IMR-90 (cell line): Measurements from ENCODE around the gene UGGT2. TPM values are rescaled to one million over a fixed set of nuclear protein-coding genes. Genes with fewer than 3 reads are reported as not detected.
"Not testable (repeated sequence)": the region's sequence is repeated elsewhere in the genome, so short reads cannot be mapped to it uniquely, and the experiment has no call there.

ENCODE experiments used
- ATAC-seq: fragments of 200-7000 bp; cut with Tn5 transposase; 2 replicates; pipeline ENCODE4 v1.9.1; 2020; ENCODE audit warnings: low read depth, mild to moderate bottlenecking, moderate library complexity
- BruUV-seq: library from RNA; stranded (reverse); fragments of 400-500 nt; replicated peaks from 2 replicates; lab custom pipeline; 2021; lab: Mats Ljungman, UMichigan
- CTCF ChIA-PET: fragments of 300-600 bp; formaldehyde crosslinking; extraction: SDS; loops from one replicate; lab custom pipeline; 2021; ENCODE audit warnings: antibody characterized with exemption; lab: Yijun Ruan, JAX
- POLR2A ChIA-PET: fragments of 300-600 bp; sonication (Branson Sonifier 250); formaldehyde crosslinking; loops from one replicate; lab custom pipeline; 2022; ENCODE audit warnings: antibody characterized with exemption; ENCODE audit not compliant: unreplicated experiment; lab: Charles Lee
- DNase-seq: peaks from one replicate; pipeline ENCODE4 v3.0.0; 2013
- H2AFZ ChIP-seq: replicated peaks from 2 replicates; pipeline ENCODE3; 2013; ENCODE audit warnings: low read length, mild to moderate bottlenecking; ENCODE audit not compliant: poor library complexity
- H2AK5ac ChIP-seq: 2 replicates; pipeline ENCODE4 v1.6.1; 2013; ENCODE audit warnings: low read depth, low read length, inconsistent platforms
- H2AK9ac ChIP-seq: replicated peaks from 2 replicates; pipeline ENCODE3; 2013; ENCODE audit warnings: mild to moderate bottlenecking, low read depth, low read length, moderate library complexity; ENCODE audit not compliant: poor library complexity
- H2BK120ac ChIP-seq: 2 replicates; pipeline ENCODE4 v1.6.1; 2013; ENCODE audit warnings: low read depth, low read length, inconsistent platforms
- H2BK15ac ChIP-seq: 3 replicates; pipeline ENCODE4 v1.6.1; 2013; ENCODE audit warnings: low read depth, low read length, inconsistent platforms
- H2BK20ac ChIP-seq: 2 replicates; pipeline ENCODE4 v1.6.1; 2013; ENCODE audit warnings: low read depth, mild to moderate bottlenecking, inconsistent platforms, low read length, moderate library complexity
- H2BK5ac ChIP-seq: 2 replicates; pipeline ENCODE4 v1.6.1; 2013; ENCODE audit warnings: mild to moderate bottlenecking, low read depth, low read length, inconsistent platforms; ENCODE audit not compliant: poor library complexity, severe bottlenecking
- H3K14ac ChIP-seq: replicated peaks from 2 replicates; pipeline ENCODE4 v1.6.1; 2013; ENCODE audit warnings: low read depth, low read length, inconsistent platforms
- H3K18ac ChIP-seq: 2 replicates; pipeline ENCODE4 v1.6.1; 2013; ENCODE audit warnings: low read depth, low read length, control low read depth
- H3K23ac ChIP-seq: 2 replicates; pipeline ENCODE4 v1.6.1; 2013; ENCODE audit warnings: low read depth, low read length, inconsistent platforms
- H3K27ac ChIP-seq: 2 replicates; pipeline ENCODE4 v1.5.1; 2013; ENCODE audit warnings: mild to moderate bottlenecking, control low read depth, low read length; ENCODE audit not compliant: insufficient read depth
- H3K27me3 ChIP-seq: 2 replicates; pipeline ENCODE4 v1.6.1; 2013; ENCODE audit warnings: low read length; ENCODE audit not compliant: control insufficient read depth, insufficient read depth
- H3K36me3 ChIP-seq: 2 replicates; pipeline ENCODE4 v1.6.1; 2013; ENCODE audit warnings: low read length, mixed read lengths; ENCODE audit not compliant: control insufficient read depth, insufficient read depth
- H3K4ac ChIP-seq: 2 replicates; pipeline ENCODE4 v1.6.1; 2013; ENCODE audit warnings: low read depth, low read length, inconsistent platforms
- H3K4me1 ChIP-seq: 2 replicates; pipeline ENCODE4 v1.6.1; 2013; ENCODE audit warnings: low read length, mixed read lengths; ENCODE audit not compliant: control insufficient read depth, insufficient read depth
- H3K4me2 ChIP-seq: 2 replicates; pipeline ENCODE4 v1.6.1; 2013; ENCODE audit warnings: low read depth, mild to moderate bottlenecking, control low read depth, low read length, moderate library complexity
- H3K4me3 ChIP-seq: 2 replicates; pipeline ENCODE4 v1.5.1; 2013; ENCODE audit warnings: low read depth, mild to moderate bottlenecking, control low read depth, low read length, moderate library complexity; ENCODE audit not compliant: insufficient read depth
- H3K56ac ChIP-seq: 2 replicates; pipeline ENCODE4 v1.6.1; 2013; ENCODE audit warnings: low read length, inconsistent platforms; ENCODE audit not compliant: insufficient read depth; ENCODE audit errors: extremely low read depth
- H3K79me1 ChIP-seq, 2 experiments: 2 replicates each; pipeline ENCODE4 v1.6.1; 2013; ENCODE audit warnings: low read length in 2 of 2, inconsistent platforms in 1 of 2, low read depth in 1 of 2
- H3K9ac ChIP-seq: 2 replicates; pipeline ENCODE4 v1.6.1; 2013; ENCODE audit warnings: low read depth, low read length, control low read depth
- H3K9me1 ChIP-seq: 2 replicates; pipeline ENCODE4 v1.6.1; 2013; ENCODE audit warnings: low read length, inconsistent platforms; ENCODE audit not compliant: insufficient read depth
- H3K9me3 ChIP-seq: 2 replicates; pipeline ENCODE4 v1.6.1; 2013; ENCODE audit warnings: low read length; ENCODE audit not compliant: control insufficient read depth, insufficient read depth
- H4K20me1 ChIP-seq: 2 replicates; pipeline ENCODE4 v1.6.1; 2013; ENCODE audit warnings: low read length, inconsistent platforms; ENCODE audit not compliant: insufficient read depth
- H4K5ac ChIP-seq: 2 replicates; pipeline ENCODE4 v1.6.1; 2013; ENCODE audit warnings: mild to moderate bottlenecking, low read depth, low read length, control low read depth
- H4K8ac ChIP-seq, 2 experiments: 2 replicates each; pipeline ENCODE4 v1.6.1; 2013; ENCODE audit warnings: low read depth in 2 of 2, low read length in 2 of 2, control low read depth in 1 of 2, inconsistent platforms in 1 of 2
- H4K91ac ChIP-seq: 2 replicates; pipeline ENCODE4 v1.6.1; 2013; ENCODE audit warnings: low read depth, low read length, inconsistent platforms; ENCODE audit not compliant: insufficient read depth
- BHLHE40 ChIP-seq: fragments of 150-350 bp; IDR thresholded peaks from 2 replicates; pipeline ENCODE4 v1.6.1; 2016; ENCODE audit warnings: mild to moderate bottlenecking, low read depth, low read length
- CTCF ChIP-seq: conservative IDR thresholded peaks from 2 replicates; pipeline ENCODE4 v1.5.1; 2012; ENCODE audit warnings: mild to moderate bottlenecking, low read depth, low read length, improper control_type of control experiment
- FOS ChIP-seq: fragments of 150-350 bp; IDR thresholded peaks from 2 replicates; pipeline ENCODE4 v1.6.1; 2016; ENCODE audit warnings: low read depth, low read length
- MAFK ChIP-seq: IDR thresholded peaks from 2 replicates; pipeline ENCODE4 v1.6.1; 2012; ENCODE audit warnings: low read depth, low read length, improper control_type of control experiment
- RAD21 ChIP-seq: IDR thresholded peaks from 2 replicates; pipeline ENCODE4 v1.6.1; 2012; ENCODE audit warnings: low read length, improper control_type of control experiment
- RCOR1 ChIP-seq: IDR thresholded peaks from 2 replicates; pipeline ENCODE4 v1.6.1; 2012; ENCODE audit warnings: mild to moderate bottlenecking, low read length, improper control_type of control experiment; ENCODE audit not compliant: insufficient replicate concordance
- RFX5 ChIP-seq: IDR thresholded peaks from 2 replicates; pipeline ENCODE4 v1.8.0; 2012; ENCODE audit warnings: low read depth, mild to moderate bottlenecking, low read length, moderate library complexity
- WGBS, 2 experiments: methylation state at CpG; one replicate each; pipeline versions ENCODE4 v1.1.5 to v1.1.7; 2013; ENCODE audit warnings: missing lambda C conversion rate in 2 of 2; ENCODE audit not compliant: insufficient read length in 1 of 2; ENCODE audit errors: extremely low coverage in 2 of 2; 5-methylcytosine and 5-hydroxymethylcytosine counted together
- dilution Hi-C: fragments of 300-500 bp; cut with HindIII; formaldehyde crosslinking; loops from one replicate; pipeline ENCODE4 v1.14.3; 2018; ENCODE audit warnings: low sequenced_read_pairs; ENCODE audit not compliant: unreplicated experiment
- in situ Hi-C: fragments of 300-500 bp; cut with MboI; formaldehyde crosslinking; loops from 3 replicates; pipeline ENCODE4 v1.14.3; 2019; ENCODE audit warnings: low sequenced_read_pairs, inconsistent platforms, mixed read lengths
- intact Hi-C: fragments of 100-400 bp; cut with micrococcal nuclease; formaldehyde crosslinking; loops from 2 replicates; pipeline ENCODE4 v1.10.0; 2022
- polyA plus RNA-seq, 3 experiments: library from polyadenylated mRNA; depleted of rRNA; stranded (reverse); fragments of >200 nt; gene quantifications; 2 replicates each; pipeline ENCODE4 v1.2.3, GENCODE V29; 2012; ENCODE audit warnings: low replicate concordance in 1 of 3
- total RNA-seq: library from RNA; depleted of rRNA; stranded (reverse); fragments of >200 nt; gene quantifications from 2 replicates; pipeline ENCODE4 v1.2.3, GENCODE V29; 2012

UGGT2 gene
- total and polyA plus RNA-seq, 2 of the 4 experiments (the other 2 are of a cell fraction): 21.4 to 40.1 TPM

GRCh38 chr13:95791084-95791722 lies 262.0 kb downstream of the UGGT2 start:
- no peak overlapping the region for H4K91ac ChIP-seq
- H3K27me3 ChIP-seq: no peaks in the 10 kb centered on the region
- in situ Hi-C loops (no loop called here), intact Hi-C loops (no loop called here), dilution Hi-C loops (no loop called here)
- TF ChIP-seq RCOR1 (no peak), FOS (no peak), BHLHE40 (no peak), RFX5 (no peak), MAFK (no peak), RAD21 (no peak), CTCF (no peak)
- H2AFZ ChIP-seq: no peak overlapping the region
- no peak overlapping the region for H2AK9ac ChIP-seq
- H3K36me3 ChIP-seq: peaks cover 16% of the 10 kb centered on the region
- peaks cover 3% of the 10 kb centered on the region; the same call in 1 of the 2 replicates for H3K4me1 ChIP-seq
- no peak overlapping the region for H2BK120ac ChIP-seq
- no peak overlapping the region for H3K4me2 ChIP-seq
- H3K56ac ChIP-seq: no peak overlapping the region
- no peak overlapping the region for H2BK15ac ChIP-seq
- no CpG with 5 or more reads among the region's 7 CpGs for WGBS, 2 experiments
- H2BK20ac ChIP-seq: no peak overlapping the region
- no TSS peak for BruUV-seq
- ChIA-PET POLR2A (no interaction called here), CTCF (interaction anchor here (0.7 kb wide), 1 partner anchor 21 kb away, joined by 3 read pairs; no protein-coding TSS in a partner anchor)
- H2BK5ac ChIP-seq: no peak overlapping the region
- no peak overlapping the region for H3K4me3 ChIP-seq
- no peak overlapping the region for H2AK5ac ChIP-seq
- no peaks in the 10 kb centered on the region for H3K9me1 ChIP-seq
- no peaks in the 10 kb centered on the region; a peak in 2 of 4 replicates for H3K79me1 ChIP-seq
- no peak overlapping the region for H3K14ac ChIP-seq
- H3K9me3 ChIP-seq: no peaks in the 10 kb centered on the region
- H3K27ac ChIP-seq: no peak overlapping the region
- H4K20me1 ChIP-seq: no peaks in the 10 kb centered on the region
- H3K4ac ChIP-seq: no peak overlapping the region
- H4K8ac ChIP-seq: no peak overlapping the region
- H4K5ac ChIP-seq: no peak overlapping the region
- H3K9ac ChIP-seq: no peak overlapping the region
- ATAC-seq (no peak), DNase-seq (no peak)
- H3K23ac ChIP-seq: no peak overlapping the region
- no peak overlapping the region for H3K18ac ChIP-seq

GRCh38 chr13:95789315-95789714 lies 263.9 kb downstream of the UGGT2 start:
- H2BK15ac ChIP-seq, H3K4me2 ChIP-seq, H2AK5ac ChIP-seq, H2AFZ ChIP-seq, H2BK20ac ChIP-seq, H3K9me1 ChIP-seq, H3K9ac ChIP-seq, H3K27me3 ChIP-seq, H4K5ac ChIP-seq, H3K23ac ChIP-seq, H3K14ac ChIP-seq, in situ Hi-C loops, H2BK5ac ChIP-seq, H3K4ac ChIP-seq, POLR2A ChIA-PET, H2AK9ac ChIP-seq, dilution Hi-C loops, H3K18ac ChIP-seq, H3K4me1 ChIP-seq, ATAC-seq, H3K56ac ChIP-seq, BruUV-seq, H4K20me1 ChIP-seq, DNase-seq, H3K9me3 ChIP-seq, H3K27ac ChIP-seq, intact Hi-C loops, H4K8ac ChIP-seq, H4K91ac ChIP-seq, H3K4me3 ChIP-seq, H2BK120ac ChIP-seq: not testable (repeated sequence)
- H3K79me1 ChIP-seq: peaks cover 0 to 11% of the 10 kb centered on the region in 2 experiments; a peak in 2 of 4 replicates
- CTCF ChIA-PET: interaction anchor here (0.6 to 1.1 kb wide), 2 partner anchors 24 to 30 kb away, joined by 3 to 4 read pairs; no protein-coding TSS in a partner anchor
- H3K36me3 ChIP-seq: peaks cover 16% of the 10 kb centered on the region
